ENCODE results near the gene PROZ.

The PROZ gene

DNA sequence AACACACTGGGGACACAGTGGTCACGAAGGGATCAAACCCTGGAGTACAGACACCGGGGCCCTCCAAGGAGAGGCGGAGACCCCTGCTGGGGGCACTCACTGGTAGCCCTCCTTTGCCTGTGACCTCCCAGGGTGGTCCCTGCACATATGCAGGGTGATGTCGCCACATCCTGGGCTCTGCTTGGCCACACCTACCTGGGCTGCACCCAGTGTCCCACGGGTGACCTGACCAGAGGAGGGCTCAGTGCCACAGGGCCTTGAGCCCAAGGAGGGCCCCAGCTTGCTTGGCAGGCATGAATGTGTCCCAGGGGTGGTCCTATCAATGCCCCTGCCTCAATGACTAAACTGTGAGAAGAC, 45.9 kb downstream of the PROZ start:
- DNase-seq (ENCODE audit: low spot score) = no peak

DNA sequence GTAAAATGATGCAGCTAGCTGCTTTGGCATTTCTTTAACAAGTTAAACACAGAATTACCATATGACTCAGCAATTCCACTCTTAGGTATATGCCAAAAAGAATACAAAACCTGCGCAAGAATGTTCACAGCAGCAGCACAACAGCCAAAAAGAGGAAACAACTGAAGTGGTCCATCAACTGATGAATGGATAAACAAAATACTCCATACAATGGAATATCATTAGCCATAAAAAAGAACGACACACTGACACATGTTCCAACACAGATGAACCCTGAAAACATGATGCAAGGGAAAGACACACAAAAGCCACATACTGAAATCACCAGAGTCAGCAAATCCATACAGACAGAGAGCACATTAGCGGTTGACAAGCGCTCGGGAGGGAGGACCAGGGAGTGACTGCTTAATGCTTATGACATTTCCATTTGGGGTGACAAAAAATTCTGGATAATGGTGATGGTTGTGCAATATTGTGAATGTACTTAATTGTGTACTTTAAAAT, 47.0 kb downstream of the PROZ start:
- DNase-seq (ENCODE audit: low spot score) = no peak

DNA sequence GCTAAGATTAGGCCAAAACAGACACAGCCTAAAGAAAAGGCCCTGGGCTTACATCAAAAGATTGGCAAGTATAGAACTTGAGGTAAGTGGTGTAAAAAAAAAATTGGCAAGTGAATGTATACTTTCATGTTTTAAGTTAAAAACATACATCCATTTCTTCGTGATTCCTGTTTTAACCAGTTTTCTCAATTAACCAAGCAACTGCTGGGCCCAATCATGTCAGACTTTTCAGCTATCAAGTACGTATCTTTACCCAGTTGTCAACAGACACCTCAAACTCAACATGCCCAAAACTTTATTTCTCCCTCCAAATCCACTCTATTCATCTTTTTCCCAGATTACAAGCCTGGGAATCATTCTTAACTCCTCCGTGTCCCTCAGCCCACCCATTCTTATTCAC, 49.0 kb downstream of the PROZ start:
- DNase-seq (ENCODE audit: low spot score) = no peak

DNA sequence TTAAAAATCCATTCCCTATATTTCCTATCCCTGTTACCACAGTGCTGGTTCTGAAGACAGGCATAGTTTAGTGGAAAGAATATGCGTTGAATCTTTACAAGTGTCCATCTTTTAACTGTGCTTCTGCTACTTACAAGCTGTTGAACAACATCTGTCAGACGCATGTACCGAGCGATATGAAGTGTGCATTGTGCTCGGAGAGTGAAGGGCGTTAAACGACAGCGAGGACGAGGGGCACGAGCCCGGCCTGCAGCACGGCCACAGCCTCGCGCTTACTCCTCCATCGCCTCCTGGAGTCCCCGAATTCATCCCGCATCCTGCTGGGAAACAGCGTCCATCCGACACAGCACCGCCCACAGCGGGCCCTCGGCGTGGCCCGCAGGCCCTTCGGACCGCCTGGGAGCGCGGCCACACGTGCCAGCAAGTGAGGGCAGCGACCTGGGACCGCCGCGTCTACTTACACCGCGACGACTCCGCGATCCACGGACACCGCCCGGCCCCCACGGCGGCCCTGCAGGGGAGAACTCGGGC, 49.5 kb downstream of the PROZ start:
- DNase-seq (ENCODE audit: low spot score) = no peak

DNA sequence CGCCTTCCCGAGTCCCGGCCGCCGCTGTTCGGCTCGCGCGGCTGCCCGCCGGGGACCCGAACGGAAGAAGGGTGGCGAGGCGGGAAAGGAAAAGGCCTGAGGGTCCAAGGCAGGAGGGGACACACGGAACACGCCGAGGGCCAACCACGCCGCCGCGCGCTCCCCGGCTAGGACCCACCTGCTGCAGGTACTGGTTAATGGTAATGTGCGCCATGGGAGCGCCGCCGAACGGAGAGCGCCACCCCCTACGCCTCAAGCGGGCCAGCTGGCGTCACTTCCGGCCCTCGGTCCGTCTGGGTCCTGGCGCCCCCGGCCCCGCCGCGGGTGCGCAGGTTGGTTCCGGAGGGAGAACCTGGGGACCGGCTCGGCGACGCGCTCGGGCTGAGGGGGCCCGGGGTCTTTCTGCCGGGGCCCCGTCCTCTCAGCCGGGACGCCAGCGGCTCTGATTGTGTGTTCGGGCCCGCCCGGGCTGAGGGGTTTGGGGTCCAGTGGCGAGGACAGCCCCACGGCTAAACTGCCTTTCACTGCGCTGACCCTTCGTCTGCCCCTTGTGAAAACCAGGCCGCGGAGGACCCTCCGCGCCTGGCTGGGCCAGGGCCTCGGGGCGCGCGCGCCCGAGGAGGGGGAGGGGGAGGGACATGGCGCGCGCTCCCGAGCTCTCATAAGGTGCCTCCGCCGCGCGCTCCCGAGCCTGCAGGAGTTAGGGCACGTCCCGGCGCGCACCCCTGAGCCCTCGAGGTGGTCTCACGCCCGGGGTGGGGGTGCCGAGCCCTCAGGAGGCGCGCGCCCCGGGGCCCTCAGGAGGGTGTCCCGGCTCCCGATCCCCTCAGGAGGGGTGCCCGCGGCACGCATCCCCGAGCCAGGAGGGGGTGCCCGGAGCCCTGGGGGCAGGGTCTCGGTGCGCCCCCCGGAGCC, 50.2 kb downstream of the PROZ start, which contains the start of gene PCID2:
PCID2 (minus strand) TSS at position 249 of the 915 bp plus-strand sequence; CDS start at position 214, 35 bp downstream.
- DNase-seq (ENCODE audit: low spot score) = peak; percentile 92

DNA sequence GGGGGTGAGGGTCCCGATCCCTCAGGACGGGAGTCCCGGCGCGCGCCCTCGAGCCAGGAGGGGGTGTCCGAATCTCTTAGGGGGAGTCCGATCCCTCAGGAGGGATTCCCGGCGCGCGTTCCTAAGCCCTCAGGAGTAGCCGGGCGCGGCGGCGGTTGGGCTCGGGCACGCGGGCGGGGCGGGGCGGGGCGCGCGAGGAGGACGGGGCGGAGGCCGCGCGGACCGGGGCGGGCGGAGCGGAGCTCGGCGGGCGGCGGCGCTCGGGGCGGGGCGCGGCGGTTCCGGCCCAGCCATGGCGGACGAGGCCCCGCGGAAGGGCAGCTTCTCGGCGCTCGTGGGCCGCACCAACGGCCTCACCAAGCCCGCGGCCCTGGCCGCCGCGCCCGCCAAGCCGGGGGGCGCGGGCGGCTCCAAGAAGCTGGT, 50.9 kb downstream of the PROZ start, which contains the start of gene CUL4A:
CUL4A (plus strand) TSS at position 278 of the 423 bp plus-strand sequence; CDS start at position 293, 15 bp downstream.
- peak; percentile 71 for DNase-seq (ENCODE audit: low spot score)

DNA sequence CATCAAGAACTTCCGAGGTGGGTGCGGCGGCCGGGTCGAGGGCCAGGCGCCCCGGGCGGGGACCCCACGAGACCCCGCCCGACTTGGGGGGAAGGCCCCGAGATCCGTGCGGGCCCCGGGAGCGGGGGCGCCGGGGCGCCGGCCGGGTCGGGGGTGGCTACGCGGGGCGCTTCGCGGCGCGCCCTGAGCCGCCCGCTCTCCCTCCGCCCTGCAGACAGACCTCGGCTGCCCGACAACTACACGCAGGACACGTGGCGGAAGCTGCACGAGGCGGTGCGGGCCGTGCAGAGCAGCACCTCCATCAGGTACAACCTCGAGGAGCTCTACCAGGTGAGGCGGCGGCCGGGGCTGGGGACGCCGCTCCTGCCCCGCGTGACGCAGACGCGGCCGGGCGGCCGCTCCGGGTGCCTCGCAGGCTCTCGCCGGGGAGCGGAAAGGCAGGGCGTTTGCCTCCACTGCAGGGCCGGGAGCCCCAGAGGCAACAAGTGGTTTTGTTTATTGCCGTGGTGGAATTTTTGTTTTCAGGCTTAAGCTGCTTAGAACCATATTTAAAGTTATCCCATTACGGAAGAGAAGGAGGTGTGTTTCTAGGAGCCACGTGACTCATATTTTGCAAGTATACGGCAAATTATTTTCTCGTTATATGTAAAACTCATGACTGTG, 51.4 kb downstream of the PROZ start:
- DNase-seq (ENCODE audit: low spot score) = peak; percentile 75

DNA sequence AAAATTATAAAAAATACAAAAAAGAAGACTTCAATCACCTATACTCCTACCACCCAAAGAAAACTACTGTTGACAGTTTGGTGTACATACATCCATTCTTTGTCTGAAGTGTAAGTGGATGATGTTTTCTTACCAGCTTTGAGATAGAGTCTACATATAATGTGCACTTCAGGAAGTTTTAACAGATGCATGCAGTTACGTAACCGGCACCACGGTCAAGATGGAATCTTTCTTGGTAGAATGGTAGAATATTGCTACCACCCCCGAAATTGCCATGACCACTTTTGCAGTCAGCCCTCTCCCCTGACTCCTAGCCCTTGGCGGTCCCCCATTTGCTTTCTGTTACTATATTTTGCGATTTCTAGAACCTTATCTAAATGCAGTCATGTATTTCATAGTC, 52.4 kb downstream of the PROZ start:
- DNase-seq (ENCODE audit: low spot score) = no peak

DNA sequence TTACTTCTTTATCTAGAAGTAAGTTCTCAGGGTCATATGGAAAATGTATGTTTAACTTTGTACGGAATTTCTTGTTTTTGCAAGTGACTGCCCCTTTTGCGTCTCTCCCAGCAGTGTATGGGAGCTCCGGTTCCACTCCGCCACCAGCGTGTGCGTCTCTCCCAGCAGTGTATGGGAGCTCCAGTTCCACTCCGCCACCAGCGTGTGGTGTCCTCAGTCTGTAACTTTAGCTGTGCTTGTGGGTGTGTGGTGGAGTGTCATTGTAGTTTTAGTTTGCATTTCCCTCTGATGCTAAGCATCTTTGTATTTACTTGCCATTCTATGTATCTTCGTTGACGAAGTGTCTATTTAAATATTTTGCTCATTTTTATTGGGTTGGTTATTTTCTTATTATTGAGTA, 53.3 kb downstream of the PROZ start:
- DNase-seq (ENCODE audit: low spot score) = no peak

DNA sequence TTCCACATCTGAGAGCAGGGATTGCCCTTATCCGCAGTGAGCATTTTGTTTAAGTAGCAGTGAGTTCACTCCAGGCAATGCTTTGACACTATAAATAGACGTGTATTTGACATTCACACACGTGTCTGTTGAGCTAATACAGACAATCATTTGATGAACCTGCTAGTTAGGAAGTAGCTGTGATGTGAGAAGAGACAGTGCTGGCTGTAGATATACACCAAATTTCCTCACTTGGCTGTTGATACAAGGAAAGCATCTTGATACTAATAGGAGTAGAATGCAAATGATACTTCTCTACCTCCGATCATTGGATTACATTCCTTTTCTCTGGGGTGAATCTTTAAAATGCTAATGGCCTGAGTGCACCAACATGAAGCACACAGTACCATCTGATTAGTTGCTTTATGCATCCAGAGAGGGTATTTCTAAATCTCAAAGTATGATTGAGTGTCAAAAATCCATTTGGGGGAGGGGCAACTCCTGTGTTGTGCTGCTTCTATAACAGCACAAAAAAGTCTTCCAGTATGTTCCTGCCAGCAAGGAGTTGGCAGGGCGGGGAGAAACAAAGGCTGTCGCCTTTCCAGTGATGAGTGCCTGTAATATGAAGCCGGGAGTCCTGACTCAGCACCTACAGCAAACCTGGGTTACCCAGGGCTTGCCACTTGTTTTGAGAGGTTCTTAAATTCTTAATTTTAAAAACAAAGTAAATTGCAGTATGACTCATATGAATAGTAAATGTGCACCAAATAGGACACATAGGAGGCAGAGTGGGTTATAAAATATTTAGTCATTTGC, 58.0 kb downstream of the PROZ start:
- no peak for DNase-seq (ENCODE audit: low spot score)

DNA sequence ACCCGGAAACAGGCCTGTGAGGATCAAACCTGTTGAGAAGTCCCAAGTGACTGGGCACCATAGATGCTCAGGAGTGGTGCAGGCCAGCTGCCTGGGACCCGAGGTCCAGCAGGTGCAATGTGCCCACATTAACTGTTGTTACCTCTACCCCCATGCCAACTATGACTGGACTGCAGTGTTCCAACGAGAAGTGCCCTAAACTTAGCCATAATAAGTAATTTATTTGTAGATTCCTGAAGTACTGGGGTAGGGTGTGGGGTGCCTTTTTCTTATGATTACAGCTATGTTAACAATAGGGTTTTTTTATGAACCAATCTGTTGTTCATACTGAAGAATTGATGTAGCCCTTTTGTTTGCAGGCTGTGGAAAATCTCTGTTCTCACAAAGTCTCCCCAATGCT, 60.1 kb downstream of the PROZ start:
- DNase-seq (ENCODE audit: low spot score) = no peak

DNA sequence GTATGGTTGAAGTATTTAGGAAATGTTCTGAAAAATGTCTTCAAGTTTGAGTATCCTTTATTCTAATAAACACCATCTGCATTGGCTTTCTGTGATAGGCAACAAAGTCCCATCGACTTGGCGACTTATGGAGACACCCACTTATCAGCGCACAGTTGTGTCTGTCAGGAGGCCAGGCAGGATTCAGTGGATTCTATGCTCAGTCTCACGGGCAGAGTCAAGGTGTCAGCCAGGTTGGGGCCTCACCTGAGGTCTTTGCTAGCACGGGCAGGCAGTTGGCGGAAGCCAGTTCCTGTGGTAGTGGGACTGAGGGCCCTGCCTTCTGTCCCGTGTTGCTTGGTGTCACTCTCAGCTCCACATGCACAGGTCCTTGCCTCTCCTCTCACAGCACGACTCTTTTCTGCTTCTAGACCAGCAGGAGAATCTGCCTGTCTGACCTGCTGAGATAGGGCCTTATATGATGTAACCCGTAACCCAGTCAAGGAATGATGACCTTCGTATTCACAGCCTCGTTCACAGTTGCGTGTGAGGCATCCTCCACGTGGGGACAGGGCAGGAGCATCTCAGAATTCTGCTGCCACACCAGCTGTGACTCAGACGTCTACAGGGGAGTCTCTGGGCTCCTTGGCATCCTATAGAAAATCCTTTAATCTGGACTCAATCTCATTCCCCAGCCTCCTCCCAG, 61.0 kb downstream of the PROZ start:
- DNase-seq (ENCODE audit: low spot score) = no peak

DNA sequence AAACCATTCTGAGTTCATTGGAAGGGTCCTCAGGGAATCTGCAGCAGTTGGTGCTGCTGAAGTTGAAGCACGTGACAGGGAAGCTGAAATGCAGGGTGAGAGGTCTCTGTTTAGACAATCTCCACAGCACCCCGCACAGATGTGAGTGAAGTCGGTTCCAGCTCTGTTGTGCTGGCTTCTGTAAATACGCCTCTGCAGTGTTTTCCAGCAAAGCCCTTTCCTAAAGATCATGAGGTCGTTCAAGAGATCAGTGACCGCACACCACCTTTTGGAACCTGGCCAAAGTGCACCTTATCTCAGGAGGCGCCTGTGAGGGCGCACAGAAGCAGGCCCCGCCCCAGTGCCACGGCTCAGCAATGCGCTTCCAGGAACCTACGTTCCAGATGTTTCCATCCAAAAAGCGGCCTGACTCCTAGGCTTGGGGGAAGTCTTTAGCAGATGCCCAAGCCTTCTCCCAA, 61.7 kb downstream of the PROZ start:
- no peak for DNase-seq (ENCODE audit: low spot score)

DNA sequence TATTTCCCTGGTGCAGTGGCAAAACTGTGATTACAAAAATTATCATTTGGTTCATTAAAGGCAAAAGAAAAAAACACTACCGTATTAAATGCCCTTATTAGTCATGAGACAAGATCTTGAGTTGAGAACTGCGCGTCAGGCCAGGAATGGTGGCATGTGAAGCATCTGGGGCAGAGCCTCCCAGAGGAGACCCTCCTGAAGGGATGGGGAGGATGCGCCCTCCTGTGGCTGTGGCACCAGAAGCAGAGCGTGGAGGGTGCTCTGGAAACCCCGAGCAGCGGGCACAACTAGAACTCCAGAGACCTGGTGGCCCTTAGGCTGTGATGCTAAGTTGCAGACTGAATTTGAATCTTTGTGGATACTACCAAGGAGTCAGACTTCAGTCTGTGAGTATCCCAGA, 62.4 kb downstream of the PROZ start:
- no peak for DNase-seq (ENCODE audit: low spot score)
